ENCODE results near the gene TENM4.

DNA sequence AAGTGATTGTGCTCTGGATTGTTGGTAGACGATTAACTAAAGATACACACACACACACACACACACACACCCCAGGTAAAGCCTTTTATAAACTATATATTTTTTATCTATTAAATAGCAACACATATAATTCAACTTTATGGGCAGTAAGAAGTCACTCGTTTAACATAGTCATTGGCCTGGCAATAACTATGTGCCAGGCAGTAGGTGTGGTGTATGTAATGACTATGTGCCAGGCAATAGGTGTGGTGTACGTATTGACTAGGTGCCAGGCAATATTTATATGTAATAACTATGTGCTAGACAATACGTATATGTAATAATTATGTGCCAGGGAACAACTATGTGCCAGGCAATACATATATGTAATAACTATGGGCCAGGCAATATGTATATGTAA lies 40.0 kb upstream of the TENM4 start:
- TF ChIP-seq, protein P1, sequence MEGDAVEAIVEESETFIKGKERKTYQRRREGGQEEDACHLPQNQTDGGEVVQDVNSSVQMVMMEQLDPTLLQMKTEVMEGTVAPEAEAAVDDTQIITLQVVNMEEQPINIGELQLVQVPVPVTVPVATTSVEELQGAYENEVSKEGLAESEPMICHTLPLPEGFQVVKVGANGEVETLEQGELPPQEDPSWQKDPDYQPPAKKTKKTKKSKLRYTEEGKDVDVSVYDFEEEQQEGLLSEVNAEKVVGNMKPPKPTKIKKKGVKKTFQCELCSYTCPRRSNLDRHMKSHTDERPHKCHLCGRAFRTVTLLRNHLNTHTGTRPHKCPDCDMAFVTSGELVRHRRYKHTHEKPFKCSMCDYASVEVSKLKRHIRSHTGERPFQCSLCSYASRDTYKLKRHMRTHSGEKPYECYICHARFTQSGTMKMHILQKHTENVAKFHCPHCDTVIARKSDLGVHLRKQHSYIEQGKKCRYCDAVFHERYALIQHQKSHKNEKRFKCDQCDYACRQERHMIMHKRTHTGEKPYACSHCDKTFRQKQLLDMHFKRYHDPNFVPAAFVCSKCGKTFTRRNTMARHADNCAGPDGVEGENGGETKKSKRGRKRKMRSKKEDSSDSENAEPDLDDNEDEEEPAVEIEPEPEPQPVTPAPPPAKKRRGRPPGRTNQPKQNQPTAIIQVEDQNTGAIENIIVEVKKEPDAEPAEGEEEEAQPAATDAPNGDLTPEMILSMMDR (IDR thresholded peaks at IDR 0.05): no peak
- no peak for TF ChIP-seq POLR2A (IDR thresholded peaks at IDR 0.05)
